SK-N-SH (cell line): Measurements from ENCODE around the gene MAP3K1. TPM values are rescaled to one million over a fixed set of nuclear protein-coding genes. Genes with fewer than 3 reads are reported as not detected.

Experiments
- CTCF ChIA-PET: fragments of 300-600, 350-600 bp; formaldehyde crosslinking; extraction: SDS; loops from one replicate; lab custom pipeline; 2021; lab: Yijun Ruan, JAX
- POLR2A ChIA-PET: fragments of 350-600 bp; sonication (Branson Sonifier 250); formaldehyde crosslinking; extraction: SDS; loops from one replicate; lab custom pipeline; 2020; ENCODE audit warnings: antibody characterized with exemption, inconsistent platforms; lab: Yijun Ruan, JAX
- DNase-seq: peaks from one replicate; pipeline ENCODE4 v3.0.0; 2012
- H2AFZ ChIP-seq: fragments of 200-600 bp; sonication (generic); 2 replicates; pipeline ENCODE4 v1.8.1; 2016; ENCODE audit warnings: antibody characterized with exemption, mild to moderate bottlenecking, low read depth
- H3F3A ChIP-seq: fragments of 200-600 bp; sonication (generic); replicated peaks from 2 replicates; pipeline ENCODE3; 2016; ENCODE audit warnings: antibody characterized with exemption, mild to moderate bottlenecking; ENCODE audit not compliant: insufficient read depth
- H3K27ac ChIP-seq, 2 experiments: fragments of 200-500 bp in 1 of 2; fragments of 200-600 bp in 1 of 2; sonication (Bioruptor generic) in 1 of 2; sonication (generic), shearing (Covaris generic) in 1 of 2; 2 replicates each; pipeline versions ENCODE4 v1.5.1 to v1.6.1; 2014 to 2016; ENCODE audit warnings: low read depth in 2 of 2, inconsistent platforms in 1 of 2, low read length in 1 of 2, mild to moderate bottlenecking in 1 of 2, mixed read lengths in 1 of 2
- H3K27me3 ChIP-seq: fragments of 200-600 bp; sonication (generic), shearing (Covaris generic); 2 replicates; pipeline ENCODE4 v1.6.1; 2016; ENCODE audit warnings: mixed run types; ENCODE audit not compliant: insufficient read depth
- H3K36me3 ChIP-seq, 2 experiments: fragments of 200-500 bp in 1 of 2; fragments of 200-600 bp in 1 of 2; sonication (Bioruptor generic) in 1 of 2; sonication (generic) in 1 of 2; replicated peaks in 1 of 2; 2 replicates each; pipeline versions ENCODE3 to v1.5.1; 2014 to 2016; ENCODE audit warnings: low read length in 1 of 2, mild to moderate bottlenecking in 1 of 2; ENCODE audit not compliant: insufficient read depth in 2 of 2, control insufficient read depth in 1 of 2
- H3K4me1 ChIP-seq, 2 experiments: fragments of 200-500 bp in 1 of 2; fragments of 200-600 bp in 1 of 2; sonication (Bioruptor generic) in 1 of 2; sonication (generic), shearing (Covaris generic) in 1 of 2; 2 replicates each; pipeline versions ENCODE4 v1.5.1 to v1.6.1; 2014 to 2016; ENCODE audit warnings: low read depth in 1 of 2, low read length in 1 of 2, mixed run types in 1 of 2; ENCODE audit not compliant: insufficient read depth in 2 of 2, control insufficient read depth in 1 of 2
- H3K4me2 ChIP-seq: fragments of 200-600 bp; sonication (generic), shearing (Covaris generic); 2 replicates; pipeline ENCODE4 v1.6.1; 2017; ENCODE audit warnings: mixed run types
- H3K4me3 ChIP-seq, 2 experiments: fragments of 200-500 bp in 1 of 2; fragments of 200-600 bp in 1 of 2; sonication (Bioruptor generic) in 1 of 2; sonication (generic), shearing (Covaris generic) in 1 of 2; 2 replicates each; pipeline versions ENCODE4 v1.5.1 to v1.8.1; 2014 to 2016; ENCODE audit warnings: low read depth in 2 of 2, inconsistent platforms in 1 of 2, low read length in 1 of 2, mild to moderate bottlenecking in 1 of 2, mixed read lengths in 1 of 2, moderate library complexity in 1 of 2
- H3K79me2 ChIP-seq: fragments of 200-600 bp; sonication (generic); 2 replicates; pipeline ENCODE4 v1.8.1; 2017; ENCODE audit warnings: mild to moderate bottlenecking; ENCODE audit not compliant: insufficient read depth
- H3K9ac ChIP-seq: fragments of 200-600 bp; sonication (generic); 2 replicates; pipeline ENCODE4 v1.6.1; 2017; ENCODE audit warnings: mixed run types
- H3K9me2 ChIP-seq: fragments of 200-600 bp; sonication (generic); 2 replicates; pipeline ENCODE4 v1.6.1; 2017; ENCODE audit warnings: mixed run types
- H3K9me3 ChIP-seq: fragments of 200-600 bp; sonication (generic); 2 replicates; pipeline ENCODE4 v1.6.1; 2017; ENCODE audit warnings: mixed run types, mild to moderate bottlenecking, moderate library complexity
- H4K20me1 ChIP-seq: fragments of 200-600 bp; sonication (generic); 2 replicates; pipeline ENCODE4 v1.6.1; 2017; ENCODE audit warnings: mild to moderate bottlenecking, mixed run types; ENCODE audit not compliant: insufficient read depth
- CTCF ChIP-seq: fragments of 200-600 bp; sonication (generic); IDR thresholded peaks from 2 replicates; pipeline ENCODE4 v1.6.1; 2017; ENCODE audit warnings: antibody characterized with exemption, mild to moderate bottlenecking, moderate library complexity
- EP300 ChIP-seq, 2 experiments: IDR thresholded peaks; 2 replicates each; pipeline versions ENCODE4 v1.4.0 to v1.6.1; 2012; ENCODE audit warnings: borderline replicate concordance in 1 of 2, low read depth in 1 of 2, low read length in 1 of 2
- FOSL2 ChIP-seq: IDR thresholded peaks from 2 replicates; pipeline ENCODE4 v1.4.0; 2012; ENCODE audit warnings: low read depth, mild to moderate bottlenecking, moderate library complexity, borderline replicate concordance
- FOXM1 ChIP-seq: IDR thresholded peaks from 2 replicates; pipeline ENCODE4 v1.4.0; 2012; ENCODE audit warnings: low read depth, mild to moderate bottlenecking
- GABPA ChIP-seq: IDR thresholded peaks from 2 replicates; pipeline ENCODE4 v1.4.0; 2012; ENCODE audit warnings: low read depth, mild to moderate bottlenecking
- JUND ChIP-seq: IDR thresholded peaks from 2 replicates; pipeline ENCODE4 v1.4.0; 2012
- MAX ChIP-seq: IDR thresholded peaks from 2 replicates; pipeline ENCODE4 v1.4.0; 2012; ENCODE audit warnings: low read depth
- NFIC ChIP-seq: IDR thresholded peaks from 2 replicates; pipeline ENCODE4 v1.4.0; 2012; ENCODE audit warnings: borderline replicate concordance
- PBX3 ChIP-seq: IDR thresholded peaks from 2 replicates; pipeline ENCODE4; 2012
- RAD21 ChIP-seq: IDR thresholded peaks from 2 replicates; pipeline ENCODE4 v1.6.1; 2012; ENCODE audit warnings: mild to moderate bottlenecking, low read length
- SMC3 ChIP-seq: IDR thresholded peaks from 2 replicates; pipeline ENCODE4 v1.6.1; 2012; ENCODE audit warnings: low read depth, low read length, improper control_type of control experiment
- TAF1 ChIP-seq: IDR thresholded peaks from 2 replicates; pipeline ENCODE4 v1.6.1; 2012; ENCODE audit warnings: low read depth, mild to moderate bottlenecking, low read length, moderate library complexity, borderline replicate concordance
- TEAD4 ChIP-seq: IDR thresholded peaks from 2 replicates; pipeline ENCODE4 v1.4.0; 2012; ENCODE audit warnings: mild to moderate bottlenecking, borderline replicate concordance; ENCODE audit not compliant: insufficient read depth
- USF1 ChIP-seq: IDR thresholded peaks from 2 replicates; pipeline ENCODE4 v1.4.0; 2012; ENCODE audit warnings: low read depth, borderline replicate concordance
- USF2 ChIP-seq: fragments of 150-350 bp; IDR thresholded peaks from 2 replicates; pipeline ENCODE4 v1.6.1; 2017; ENCODE audit warnings: antibody characterized with exemption, low read length, low read depth, borderline replicate concordance
- ZBTB33 ChIP-seq: IDR thresholded peaks from 2 replicates; pipeline ENCODE4 v1.4.0; 2012; ENCODE audit warnings: low read depth, borderline replicate concordance
- WGBS: methylation state at CpG from one replicate; pipeline ENCODE4 v1.1.6; 2017; ENCODE audit warnings: low lambda C conversion rate; 5-methylcytosine and 5-hydroxymethylcytosine counted together
- polyA plus RNA-seq, 3 experiments: library from polyadenylated mRNA; depleted of rRNA; stranded (reverse); fragments of >200 nt; gene quantifications; 2 replicates each; pipeline ENCODE4 v1.2.3, GENCODE V29; 2012

The MAP3K1 gene
- polyA plus RNA-seq, 1 of the 3 experiments (the other 2 are of a cell fraction) = 2.2 TPM

GRCh38 chr5:56838409-56839039 lies 23.2 kb downstream of the MAP3K1 start:
- CTCF ChIA-PET = interaction anchor here (0.6 to 8.2 kb wide), 41 partner anchors 9 to 902 kb away, joined by 3 to 114 read pairs (median 4); no protein-coding TSS in a partner anchor
- Histone ChIP-seq H3K4me3 (peak overlapping the region in 1 of 2 experiments; percentile 31; a peak in 1 of 4 replicates), H3K9me2 (no peaks in the 10 kb centered on the region), H3K9me3 (no peaks in the 10 kb centered on the region), H3K36me3 (no peaks in the 10 kb centered on the region), H3K9ac (peak overlapping the region; percentile 40; the same call in 1 of the 2 replicates), H3K27ac (peak overlapping the region; percentile 46 to 88; a peak in 3 of 4 replicates), H4K20me1 (peaks cover 33% of the 10 kb centered on the region), H3K4me2 (peak overlapping the region; percentile 48; the same call in 1 of the 2 replicates), H3K4me1 (peaks cover 0 to 54% of the 10 kb centered on the region in 2 experiments; a peak in 3 of 4 replicates), H3F3A (peaks cover 5% of the 10 kb centered on the region), H2AFZ (no peak overlapping the region), H3K79me2 (peaks cover 92% of the 10 kb centered on the region), H3K27me3 (no peaks in the 10 kb centered on the region)
- no peak for DNase-seq
- POLR2A ChIA-PET = interaction anchor here (0.6 to 2.5 kb wide), 4 partner anchors 11 to 567 kb away, joined by 3 to 7 read pairs (median 4); no protein-coding TSS in a partner anchor
- WGBS = 34% methylated on average over 4 of the region's 4 CpGs
- TF ChIP-seq FOXM1 = 0 out of 2 replicates have a peak, but pooled peaks have one; percentile 54
- TF ChIP-seq EP300 (IDR thresholded peaks at IDR 0.05; ENCODE audit: borderline replicate concordance in 1 of 2, low read depth in 1 of 2, low read length in 1 of 2) = 0 out of 4 replicates have a peak, but pooled peaks of 1 of the 2 experiments have one; percentile 25
- no peak for TF ChIP-seq JUND
- TF ChIP-seq RAD21 = peak; percentile 83
- no peak for TF ChIP-seq USF2
- no peak for TF ChIP-seq TAF1
- no peak for TF ChIP-seq MAX
- TF ChIP-seq GABPA = no peak
- no peak for TF ChIP-seq ZBTB33
- TF ChIP-seq NFIC = no peak
- no peak for TF ChIP-seq USF1
- peak; percentile 51; the same call in 1 of the 2 replicates for TF ChIP-seq PBX3
- peak; percentile 71 for TF ChIP-seq CTCF
- peak; percentile 52 for TF ChIP-seq SMC3
- no peak for TF ChIP-seq TEAD4
- TF ChIP-seq FOSL2 = no peak
